ENCODE data around the gene KIFC3.

- TF ChIP-seq TAF1 (IDR thresholded peaks at IDR 0.05; ENCODE audit: borderline replicate concordance, insufficient read depth, low read length) = no peak
- TF ChIP-seq REST (IDR thresholded peaks at IDR 0.05; ENCODE audit: insufficient read depth in 1 of 2, low read depth in 2 of 2, low read length in 2 of 2) = no peak
- no peak for TF ChIP-seq POLR2AphosphoS5 (IDR thresholded peaks at IDR 0.05; ENCODE audit: low read depth, low read length)
- TF ChIP-seq SIN3A (IDR thresholded peaks at IDR 0.05; ENCODE audit: borderline replicate concordance, insufficient read depth, low read length) = no peak
- no peak for TF ChIP-seq FOXP2 (optimal IDR thresholded peaks at IDR 0.05; ENCODE audit: borderline replicate concordance, extremely low read depth, extremely low read length, insufficient read depth)
Measured at GRCh38 chr16:57808589-57809228, 6.4 kb upstream of the KIFC3 start.

Data from PFSK-1 (cell line).